HG03280 (cell line): Measurements from ENCODE around the gene EMC8.

Source experiments
- ATAC-seq: cut with Tn5 transposase; IDR thresholded peaks from one replicate; pipeline ENCODE4 v1.9.1; 2021; ENCODE audit warnings: mild to moderate bottlenecking, moderate library complexity; ENCODE audit not compliant: unreplicated experiment

EMC8 gene

GRCh38 chr16:85785927-85786326 is 13.4 kb downstream of the EMC8 start:
- ATAC-seq: no peak

GRCh38 chr16:85784813-85785212 is 14.5 kb downstream of the EMC8 start:
- no peak for ATAC-seq

- ATAC-seq: no peak
These were observed 15.9 kb downstream of the EMC8 start for GRCh38 chr16:85783441-85783840.

- ATAC-seq: no peak
These were observed 16.9 kb downstream of the EMC8 start for GRCh38 chr16:85782451-85782850.

GRCh38 chr16:85781695-85782370 is 17.5 kb downstream of the EMC8 start:
- ATAC-seq: no peak

- ATAC-seq: no peak
These were observed 18.2 kb downstream of the EMC8 start for GRCh38 chr16:85781156-85781555.

- ATAC-seq: no peak
These were observed 19.1 kb downstream of the EMC8 start for GRCh38 chr16:85780281-85780680.

GRCh38 chr16:85778873-85779272 is 20.5 kb downstream of the EMC8 start:
- no peak for ATAC-seq

GRCh38 chr16:85777583-85778310 is 21.6 kb downstream of the EMC8 start:
- ATAC-seq: no peak

GRCh38 chr16:85774811-85775210 is 24.5 kb downstream of the EMC8 start:
- ATAC-seq: no peak

GRCh38 chr16:85774136-85774535 is 25.2 kb downstream of the EMC8 start:
- no peak for ATAC-seq

GRCh38 chr16:85773044-85773443 is 26.3 kb downstream of the EMC8 start:
- no peak for ATAC-seq

- ATAC-seq: no peak
These were observed 28.6 kb downstream of the EMC8 start for GRCh38 chr16:85770741-85771140.

- ATAC-seq: no peak
These were observed 31.1 kb downstream of the EMC8 start for GRCh38 chr16:85768199-85768598.

GRCh38 chr16:85767531-85767930 is 31.8 kb downstream of the EMC8 start:
- ATAC-seq: no peak

GRCh38 chr16:85765767-85766166 is 33.6 kb downstream of the EMC8 start:
- ATAC-seq: no peak

- ATAC-seq: no peak
These were observed 34.1 kb downstream of the EMC8 start for GRCh38 chr16:85765211-85765610.

GRCh38 chr16:85763616-85764015 is 35.7 kb downstream of the EMC8 start:
- no peak for ATAC-seq

GRCh38 chr16:85762970-85763369 is 36.4 kb downstream of the EMC8 start:
- no peak for ATAC-seq

- ATAC-seq: no peak
These were observed 37.5 kb downstream of the EMC8 start for GRCh38 chr16:85761861-85762260.

GRCh38 chr16:85759631-85760419 is 39.5 kb downstream of the EMC8 start:
- no peak for ATAC-seq

GRCh38 chr16:85759136-85759535 is 40.2 kb downstream of the EMC8 start:
- no peak for ATAC-seq
